Head of caudate nucleus (tissue), 42 donors: Measurements from ENCODE around the gene DAPK3.
"Not testable (repeated sequence)": the region's sequence is repeated elsewhere in the genome, so short reads cannot be mapped to it uniquely, and the experiment has no call there.

Source experiments
- DNase-seq, 42 donors: peaks; one replicate each; pipeline versions ENCODE4 v3.0.0 to v3.0.0-alpha.2; 2020 to 2021; ENCODE audit warnings: mixed read lengths in 7 of 42
- intact Hi-C: fragments of 100-400 bp; cut with DNase I; formaldehyde crosslinking; loops from one replicate; pipeline ENCODE4 v1.15.0; 2022

Gene DAPK3

GRCh38 chr19:3981736-3982681, 11.1 kb upstream of the DAPK3 start:
- DNase-seq = no peak
- intact Hi-C loops = no loop called here

DNA sequence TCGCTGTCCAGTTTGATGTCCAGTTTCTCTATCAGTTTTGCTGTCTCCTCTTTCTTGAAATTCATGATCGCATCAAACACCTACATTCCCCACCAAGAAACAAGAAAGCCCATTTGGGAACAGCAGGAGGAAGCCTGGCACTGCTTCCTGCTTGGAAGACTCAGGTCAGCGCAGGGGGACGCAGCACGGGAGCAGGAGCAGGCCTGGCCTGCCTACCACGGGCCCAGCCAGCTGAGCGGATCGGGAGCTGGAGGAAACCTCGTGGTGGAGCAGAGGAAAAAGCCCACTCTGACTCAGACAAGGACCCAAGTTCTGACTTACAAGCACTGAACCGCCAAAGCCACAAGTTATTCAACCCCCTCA, 10.5 kb upstream of the DAPK3 start:
- intact Hi-C loops = no loop called here
- DNase-seq = no peak

- peak in 8 of 42 donors; percentile 13 to 63 (median 40) for DNase-seq
- intact Hi-C loops = no loop called here
These were observed 9.7 kb upstream of the DAPK3 start for GRCh38 chr19:3980353-3981251.

GRCh38 chr19:3979674-3980352, 8.9 kb upstream of the DAPK3 start:
- intact Hi-C loops = loop anchor here (10.0 kb wide), 1 partner anchor 215 kb away; the partner anchor contains the start of genes APBA3 and MRPL54

DNA sequence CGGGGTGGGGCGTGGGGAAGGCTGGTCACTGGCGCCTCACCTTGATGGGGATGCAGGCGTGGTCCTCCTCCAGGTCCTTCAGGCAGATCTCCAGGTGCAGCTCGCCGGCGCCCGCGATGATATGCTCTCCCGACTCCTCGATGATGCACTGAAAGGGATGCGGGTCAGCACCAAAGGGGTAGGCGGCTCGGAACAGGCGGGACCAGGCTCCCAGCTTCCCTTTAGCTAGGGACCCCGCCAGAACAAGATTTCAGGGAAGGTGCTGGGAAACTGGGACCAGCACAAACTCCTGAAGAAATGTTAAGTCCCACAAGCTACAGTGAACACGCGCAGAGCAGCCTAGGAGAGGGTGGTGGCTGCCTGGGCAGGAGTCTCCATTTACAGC, 8.4 kb upstream of the DAPK3 start:
- DNase-seq = no peak
- intact Hi-C loops = loop anchor here (10.0 kb wide), 1 partner anchor 214 kb away; the partner anchor contains the start of genes APBA3 and MRPL54

More at GRCh38 chr19:3979674-3980352, 8.9 kb upstream of the DAPK3 start:
- no peak for DNase-seq

GRCh38 chr19:3978145-3978544, 7.2 kb upstream of the DAPK3 start:
- DNase-seq = no peak
- intact Hi-C loops = loop anchor here (10.0 kb wide), 1 partner anchor 213 kb away; the partner anchor contains the start of genes APBA3 and MRPL54

DNA sequence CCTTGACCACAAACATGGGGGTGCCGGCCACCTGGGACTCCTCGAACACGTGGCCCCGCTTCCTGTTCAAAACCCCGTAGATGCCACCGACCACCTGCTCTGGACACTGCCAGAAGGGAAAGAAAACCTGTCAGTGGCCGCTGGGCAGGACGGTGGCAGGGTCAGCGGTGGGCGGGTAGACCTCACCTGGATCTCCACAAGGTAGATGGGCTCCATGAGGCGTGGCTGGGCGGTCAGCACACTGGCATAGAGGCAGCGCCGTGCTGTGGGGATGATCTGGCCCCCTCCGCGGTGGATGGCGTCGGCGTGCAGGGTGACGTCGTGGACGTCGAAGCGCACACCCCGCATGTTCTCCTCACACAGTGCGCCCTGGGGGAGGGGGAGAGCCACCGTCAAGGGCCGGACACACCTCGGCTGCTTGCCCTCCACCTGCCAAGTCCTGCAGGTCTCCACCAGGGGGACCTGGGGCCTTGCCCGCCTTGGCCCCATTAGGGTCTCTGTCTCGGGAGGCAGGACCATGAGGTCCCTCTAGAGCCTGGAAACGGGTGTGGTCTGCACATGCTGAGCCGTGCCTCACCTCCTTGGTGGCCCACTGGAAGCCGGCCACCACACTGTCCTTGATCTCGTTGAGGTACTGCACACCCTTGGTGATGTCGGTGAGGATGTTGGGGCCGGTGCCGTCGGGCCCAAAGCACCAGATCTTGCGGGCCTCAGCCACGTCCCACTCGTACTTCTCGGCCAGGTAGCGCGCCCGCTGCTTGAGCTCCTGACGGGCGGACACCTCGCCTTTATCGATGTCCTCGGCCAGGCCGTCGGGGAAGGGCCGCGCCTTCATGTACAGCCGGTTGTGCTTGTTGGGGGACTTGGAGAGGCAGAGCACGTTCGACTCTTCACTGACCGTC, 6.6 kb upstream of the DAPK3 start:
- intact Hi-C loops = loop anchor here (10.0 kb wide), 1 partner anchor 213 kb away; the partner anchor contains the start of genes APBA3 and MRPL54
- DNase-seq = no peak

DNA sequence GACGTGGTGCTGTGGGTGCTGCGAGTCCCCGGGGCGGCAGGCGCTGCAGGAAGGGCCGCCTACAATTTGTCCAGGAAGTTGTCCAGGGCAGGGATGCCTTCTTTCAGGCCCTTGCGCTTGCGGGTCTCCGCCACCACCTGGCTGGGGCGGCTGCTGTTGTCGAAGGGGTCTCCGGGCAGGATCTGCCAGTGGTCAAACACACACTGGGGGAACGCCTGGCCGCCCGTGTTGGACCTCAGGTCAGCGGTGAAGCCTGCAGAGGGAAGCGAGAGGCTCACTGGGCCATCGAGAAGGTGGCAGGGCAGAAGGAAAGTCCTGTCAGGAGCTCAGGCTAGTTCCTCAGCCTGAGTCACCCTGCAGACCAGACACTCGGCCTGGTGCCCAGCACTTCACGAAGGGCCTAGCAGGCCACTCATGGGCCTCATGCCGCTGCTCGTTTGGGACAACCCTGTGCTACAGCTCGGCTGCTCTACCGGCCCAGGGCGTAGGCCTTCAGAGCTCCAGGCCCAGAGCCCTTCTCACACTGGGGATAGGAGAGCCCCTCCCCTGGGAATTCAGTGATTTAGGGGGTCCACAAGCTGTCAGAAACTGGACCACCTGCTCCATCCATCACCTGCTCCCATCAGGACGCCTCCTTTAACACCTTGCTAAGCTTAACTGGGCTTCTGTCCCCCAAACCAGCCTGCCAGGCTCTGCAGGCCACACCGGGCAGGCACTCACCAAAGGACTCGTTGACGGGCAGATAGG, 5.8 kb upstream of the DAPK3 start:
- peak in 3 of 42 donors; percentile 38 to 68 (median 54) for DNase-seq
- intact Hi-C loops = loop anchor here (10.0 kb wide), 1 partner anchor 212 kb away; the partner anchor contains the start of genes APBA3 and MRPL54

DNA sequence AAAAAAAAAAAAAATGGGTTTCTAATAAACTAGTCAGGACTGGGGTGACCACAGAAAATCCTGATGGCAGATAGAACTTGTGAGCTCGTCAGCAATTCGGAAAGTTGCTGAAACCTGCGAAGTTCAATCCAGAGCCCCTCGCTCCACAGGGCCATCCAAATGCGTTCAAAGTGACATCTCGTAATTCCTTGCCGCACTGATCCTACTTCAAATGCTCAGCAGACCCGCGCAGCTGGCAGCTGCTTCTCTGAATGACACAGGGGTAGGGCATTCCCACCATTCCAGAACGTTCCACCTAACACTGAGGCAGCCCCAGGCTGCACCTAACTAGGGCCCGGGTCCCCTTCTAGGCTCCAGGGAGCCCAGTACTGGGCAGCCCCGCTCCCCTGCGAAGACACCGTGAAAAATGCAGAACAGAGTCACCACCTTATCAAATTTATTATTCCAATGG, 4.8 kb upstream of the DAPK3 start:
- no peak for DNase-seq
- intact Hi-C loops = loop anchor here (10.0 kb wide), 1 partner anchor 211 kb away; the partner anchor contains the start of genes APBA3 and MRPL54

DNA sequence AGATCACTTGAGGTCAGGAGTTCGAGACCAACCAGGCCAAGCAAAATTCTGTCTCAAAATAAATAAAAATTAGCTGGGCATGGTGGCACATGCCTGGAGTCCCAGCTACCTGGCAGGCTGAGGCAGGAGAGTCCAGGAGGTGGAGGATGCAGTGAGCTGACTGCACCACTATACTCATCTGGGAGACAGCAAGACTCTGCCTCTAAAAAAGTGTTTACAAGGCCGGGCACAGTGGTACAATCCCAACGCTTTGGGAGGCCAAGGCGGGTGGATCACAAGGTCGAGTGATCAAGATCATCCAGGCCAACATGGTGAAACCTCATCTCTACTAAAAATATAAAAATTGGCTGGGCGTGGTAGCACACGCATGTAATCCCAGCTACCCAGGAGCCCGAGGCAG, 4.2 kb upstream of the DAPK3 start:
- intact Hi-C loops = loop anchor here (10.0 kb wide), 1 partner anchor 210 kb away; the partner anchor contains the start of genes APBA3 and MRPL54
- DNase-seq = peak in 1 of 42 donors; percentile 37

GRCh38 chr19:3970313-3970807, 539 bp downstream of the DAPK3 start:
- intact Hi-C loops = loop anchor here (10.0 kb wide), 1 partner anchor 206 kb away; the partner anchor contains the start of genes APBA3 and MRPL54
- DNase-seq = no peak

GRCh38 chr19:3969435-3970312, 1.2 kb downstream of the DAPK3 start:
- DNase-seq = peak in 2 of 42 donors; percentile 34 to 47
- intact Hi-C loops = loop anchor here (10.0 kb wide), 1 partner anchor 205 kb away; the partner anchor contains the start of genes APBA3 and MRPL54

DNA sequence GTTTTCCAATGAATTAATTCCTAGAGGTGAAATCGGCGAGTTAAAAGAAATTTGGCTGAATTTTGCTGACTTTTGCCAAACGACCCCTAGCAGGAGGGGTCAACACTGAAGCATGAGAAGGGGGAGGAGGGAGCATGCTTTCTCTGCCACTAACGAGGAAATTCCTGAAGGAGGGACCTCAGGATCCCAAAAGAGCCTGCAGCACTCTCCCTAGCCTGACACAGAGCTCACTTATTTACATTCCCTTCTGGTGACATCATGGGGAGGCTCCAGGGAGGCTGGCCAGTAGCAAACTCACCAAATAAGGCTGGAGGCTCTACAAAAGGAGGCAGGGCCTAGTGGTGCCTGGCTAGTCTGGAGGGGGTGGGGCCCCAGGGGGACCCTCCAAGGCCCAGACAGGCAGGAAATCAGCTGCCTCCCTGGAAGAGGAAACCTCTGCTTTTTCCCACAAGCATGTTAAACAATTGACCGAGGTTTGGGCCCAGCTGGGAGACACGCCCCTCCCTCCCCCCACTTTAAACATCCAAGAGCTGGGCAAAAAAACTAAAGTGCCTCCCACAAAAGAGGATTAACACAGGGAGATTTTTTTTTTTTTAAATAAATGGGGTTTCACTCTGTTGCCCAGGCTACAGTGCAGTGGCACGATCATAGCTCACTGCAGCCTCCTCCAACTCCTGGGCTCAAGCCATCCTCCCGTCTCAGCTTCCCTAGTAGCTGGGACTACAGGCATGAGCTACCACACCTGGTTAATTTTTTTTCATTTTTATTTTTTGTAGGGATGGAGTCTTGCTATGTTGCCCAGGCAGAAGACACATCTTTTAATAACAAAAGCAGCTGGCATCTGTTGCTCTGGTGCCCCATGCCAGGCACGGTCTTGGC, 2.1 kb downstream of the DAPK3 start:
- intact Hi-C loops = no loop called here
- DNase-seq = peak in 1 of 42 donors; percentile 43

GRCh38 chr19:3967983-3968382, 2.9 kb downstream of the DAPK3 start:
- intact Hi-C loops, DNase-seq: not testable (repeated sequence)
